ENCODE data around the gene CUBN.
A peak's percentile ranks its signal among the peaks of the same experiment; 100 is the strongest.

The CUBN gene

DNA sequence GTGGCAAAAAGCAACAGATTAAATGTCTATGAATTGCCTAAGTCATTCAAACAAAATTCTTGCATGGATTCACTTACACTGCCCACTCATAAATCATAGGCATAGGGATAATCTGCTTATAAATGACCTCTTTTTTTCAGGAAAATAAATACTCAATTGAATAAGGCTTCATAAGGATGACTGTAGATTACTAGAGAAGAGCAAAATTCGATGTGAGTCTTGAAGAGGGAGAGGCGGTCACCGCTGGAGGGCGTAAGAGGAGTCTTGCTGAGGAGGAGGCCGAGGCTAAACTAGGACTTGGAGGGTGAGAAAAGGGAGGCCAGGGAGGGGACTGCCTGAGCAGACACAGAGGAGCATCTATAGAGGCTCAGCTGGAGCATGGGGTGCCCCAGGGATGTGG lies 177.0 kb downstream of the CUBN start:
- DNase-seq (ENCODE audit: low read depth): no peak
- TF ChIP-seq CTCF (IDR thresholded peaks at IDR 0.05; ENCODE audit: low read depth, low read length): no peak
- no peak for TF ChIP-seq POLR2A (IDR thresholded peaks at IDR 0.05; ENCODE audit: extremely low read depth, insufficient read length)
- TF ChIP-seq MYC (IDR thresholded peaks at IDR 0.05; ENCODE audit: low read depth, low read length): no peak
- no peak for TF ChIP-seq MAX (IDR thresholded peaks at IDR 0.05; ENCODE audit: low read depth, low read length)
- no peak overlapping the region for H3K4me3 ChIP-seq (ENCODE audit: low read depth, low read length)

DNA sequence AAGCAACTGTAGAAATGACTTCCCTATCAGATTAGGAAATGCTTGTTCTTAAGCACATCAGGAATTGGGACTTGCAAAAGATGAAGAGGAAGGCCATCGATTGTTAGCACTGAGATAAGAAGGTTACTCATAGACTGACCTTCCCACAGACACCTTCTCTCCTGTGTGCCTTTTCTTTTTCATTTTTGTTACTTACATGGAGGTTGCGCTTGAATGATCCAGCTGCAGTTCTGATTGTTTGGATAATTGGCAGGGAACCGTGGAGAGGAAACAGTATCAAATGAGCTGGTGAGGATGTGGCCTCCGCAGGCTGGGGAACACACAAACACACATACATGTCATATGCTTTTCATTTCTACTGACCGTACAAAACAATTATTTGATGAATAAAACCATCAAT lies 177.5 kb downstream of the CUBN start:
- H3K4me3 ChIP-seq (ENCODE audit: low read depth, low read length): no peak overlapping the region
- TF ChIP-seq MAX (IDR thresholded peaks at IDR 0.05; ENCODE audit: low read depth, low read length) (no peak), POLR2A (IDR thresholded peaks at IDR 0.05; ENCODE audit: extremely low read depth, insufficient read length) (no peak), CTCF (IDR thresholded peaks at IDR 0.05; ENCODE audit: low read depth, low read length) (no peak), MYC (IDR thresholded peaks at IDR 0.05; ENCODE audit: low read depth, low read length) (no peak)
- no peak for DNase-seq (ENCODE audit: low read depth)

DNA sequence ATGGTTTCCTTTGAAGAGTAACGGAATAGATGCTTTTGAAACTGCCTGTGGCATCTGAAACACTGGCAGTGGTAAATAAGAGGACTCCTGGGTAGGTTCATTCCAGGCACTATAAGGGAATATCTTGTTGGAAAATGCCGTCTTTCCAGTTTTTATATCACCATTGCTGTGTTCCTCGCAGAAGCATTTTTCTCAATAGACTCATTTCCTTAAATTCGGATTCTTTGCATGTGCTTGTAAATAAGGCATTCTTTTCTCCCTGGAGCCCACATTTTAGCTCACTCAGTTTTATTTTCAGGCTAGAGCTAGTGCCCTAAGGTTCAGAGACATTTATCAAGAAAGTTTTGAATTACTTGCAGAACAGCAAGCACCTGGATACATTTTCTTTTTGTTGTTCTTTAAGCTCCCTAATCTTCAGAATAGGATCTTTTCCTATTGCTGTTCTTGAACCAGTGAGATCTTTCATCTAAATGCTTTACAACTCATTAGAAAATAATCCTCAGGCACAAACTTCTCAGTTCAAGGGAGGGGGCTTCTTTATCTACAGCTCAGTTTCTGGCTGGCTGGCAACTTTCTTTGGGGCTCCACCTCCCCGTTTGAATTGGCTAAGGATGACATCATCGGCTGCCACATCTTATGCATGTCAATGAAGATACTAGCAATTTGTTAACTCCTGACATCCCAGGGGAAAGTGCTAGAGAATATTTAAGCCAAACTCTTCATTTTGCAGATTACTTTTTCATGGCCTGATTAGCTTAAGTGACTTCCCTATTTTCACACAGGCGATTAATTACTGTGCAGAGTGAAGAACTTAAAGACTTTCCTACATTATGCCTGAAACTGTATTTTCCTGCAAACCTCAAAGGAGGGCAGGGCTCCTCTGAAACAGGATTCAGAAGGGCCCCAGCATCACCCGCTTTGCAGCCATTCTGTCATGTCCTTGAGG lies 178.7 kb downstream of the CUBN start:
- DNase-seq (ENCODE audit: low read depth): peak; percentile 5
- no peak overlapping the region for H3K4me3 ChIP-seq (ENCODE audit: low read depth, low read length)
- TF ChIP-seq POLR2A (IDR thresholded peaks at IDR 0.05; ENCODE audit: extremely low read depth, insufficient read length) (no peak), MAX (IDR thresholded peaks at IDR 0.05; ENCODE audit: low read depth, low read length) (no peak), MYC (IDR thresholded peaks at IDR 0.05; ENCODE audit: low read depth, low read length) (no peak), CTCF (IDR thresholded peaks at IDR 0.05; ENCODE audit: low read depth, low read length) (no peak)

DNA sequence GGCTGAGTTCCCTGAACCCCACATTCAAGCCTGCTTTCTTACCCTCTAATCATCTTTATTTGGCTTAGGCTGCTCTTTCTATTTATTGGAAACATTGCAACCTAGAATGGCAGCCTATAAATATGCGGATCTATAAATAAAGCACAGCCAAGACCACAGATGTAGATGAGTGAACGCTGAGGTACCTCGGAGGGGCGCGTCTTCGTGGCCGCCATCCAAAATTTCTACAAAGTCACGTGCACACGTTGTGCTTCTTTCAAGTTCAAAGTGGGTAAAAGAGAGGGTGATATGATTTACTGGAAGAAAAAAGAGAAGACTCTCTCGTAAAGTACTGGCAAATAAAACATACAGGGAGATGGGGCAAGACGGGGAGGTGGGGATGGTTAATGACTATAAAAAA lies 179.8 kb downstream of the CUBN start:
- no peak overlapping the region for H3K4me3 ChIP-seq (ENCODE audit: low read depth, low read length)
- TF ChIP-seq CTCF (IDR thresholded peaks at IDR 0.05; ENCODE audit: low read depth, low read length) (no peak), POLR2A (IDR thresholded peaks at IDR 0.05; ENCODE audit: extremely low read depth, insufficient read length) (no peak), MAX (IDR thresholded peaks at IDR 0.05; ENCODE audit: low read depth, low read length) (no peak), MYC (IDR thresholded peaks at IDR 0.05; ENCODE audit: low read depth, low read length) (no peak)
- DNase-seq (ENCODE audit: low read depth): no peak

GRCh38 chr10:16948361-16948760 lies 181.2 kb downstream of the CUBN start:
- no peak for DNase-seq (ENCODE audit: low read depth)
- TF ChIP-seq CTCF (IDR thresholded peaks at IDR 0.05; ENCODE audit: low read depth, low read length): no peak
- TF ChIP-seq MAX (IDR thresholded peaks at IDR 0.05; ENCODE audit: low read depth, low read length): no peak
- no peak for TF ChIP-seq POLR2A (IDR thresholded peaks at IDR 0.05; ENCODE audit: extremely low read depth, insufficient read length)
- TF ChIP-seq MYC (IDR thresholded peaks at IDR 0.05; ENCODE audit: low read depth, low read length): no peak
- H3K4me3 ChIP-seq (ENCODE audit: low read depth, low read length): no peak overlapping the region
